IMR-90 (cell line): ENCODE data around the gene TOR4A. TPM values are rescaled to one million over a fixed set of nuclear protein-coding genes. Genes with fewer than 3 reads are reported as not detected.

Source experiments
- ATAC-seq: fragments of 200-7000 bp; cut with Tn5 transposase; 2 replicates; pipeline ENCODE4 v1.9.1; 2020; ENCODE audit warnings: low read depth, mild to moderate bottlenecking, moderate library complexity
- BruUV-seq: library from RNA; stranded (reverse); fragments of 400-500 nt; replicated peaks from 2 replicates; lab custom pipeline; 2021; lab: Mats Ljungman, UMichigan
- CTCF ChIA-PET: fragments of 300-600 bp; formaldehyde crosslinking; extraction: SDS; loops from one replicate; lab custom pipeline; 2021; ENCODE audit warnings: antibody characterized with exemption; lab: Yijun Ruan, JAX
- POLR2A ChIA-PET: fragments of 300-600 bp; sonication (Branson Sonifier 250); formaldehyde crosslinking; loops from one replicate; lab custom pipeline; 2022; ENCODE audit warnings: antibody characterized with exemption; ENCODE audit not compliant: unreplicated experiment; lab: Charles Lee
- DNase-seq: peaks from one replicate; pipeline ENCODE4 v3.0.0; 2013
- H2AFZ ChIP-seq: replicated peaks from 2 replicates; pipeline ENCODE3; 2013; ENCODE audit warnings: low read length, mild to moderate bottlenecking; ENCODE audit not compliant: poor library complexity
- H2AK5ac ChIP-seq: 2 replicates; pipeline ENCODE4 v1.6.1; 2013; ENCODE audit warnings: low read depth, low read length, inconsistent platforms
- H2AK9ac ChIP-seq: replicated peaks from 2 replicates; pipeline ENCODE3; 2013; ENCODE audit warnings: mild to moderate bottlenecking, low read depth, low read length, moderate library complexity; ENCODE audit not compliant: poor library complexity
- H2BK120ac ChIP-seq: 2 replicates; pipeline ENCODE4 v1.6.1; 2013; ENCODE audit warnings: low read depth, low read length, inconsistent platforms
- H2BK15ac ChIP-seq: 3 replicates; pipeline ENCODE4 v1.6.1; 2013; ENCODE audit warnings: low read depth, low read length, inconsistent platforms
- H2BK20ac ChIP-seq: 2 replicates; pipeline ENCODE4 v1.6.1; 2013; ENCODE audit warnings: low read depth, mild to moderate bottlenecking, inconsistent platforms, low read length, moderate library complexity
- H2BK5ac ChIP-seq: 2 replicates; pipeline ENCODE4 v1.6.1; 2013; ENCODE audit warnings: mild to moderate bottlenecking, low read depth, low read length, inconsistent platforms; ENCODE audit not compliant: poor library complexity, severe bottlenecking
- H3K14ac ChIP-seq: replicated peaks from 2 replicates; pipeline ENCODE4 v1.6.1; 2013; ENCODE audit warnings: low read depth, low read length, inconsistent platforms
- H3K18ac ChIP-seq: 2 replicates; pipeline ENCODE4 v1.6.1; 2013; ENCODE audit warnings: low read depth, low read length, control low read depth
- H3K23ac ChIP-seq: 2 replicates; pipeline ENCODE4 v1.6.1; 2013; ENCODE audit warnings: low read depth, low read length, inconsistent platforms
- H3K27ac ChIP-seq: 2 replicates; pipeline ENCODE4 v1.5.1; 2013; ENCODE audit warnings: mild to moderate bottlenecking, control low read depth, low read length; ENCODE audit not compliant: insufficient read depth
- H3K27me3 ChIP-seq: 2 replicates; pipeline ENCODE4 v1.6.1; 2013; ENCODE audit warnings: low read length; ENCODE audit not compliant: control insufficient read depth, insufficient read depth
- H3K36me3 ChIP-seq: 2 replicates; pipeline ENCODE4 v1.6.1; 2013; ENCODE audit warnings: low read length, mixed read lengths; ENCODE audit not compliant: control insufficient read depth, insufficient read depth
- H3K4ac ChIP-seq: 2 replicates; pipeline ENCODE4 v1.6.1; 2013; ENCODE audit warnings: low read depth, low read length, inconsistent platforms
- H3K4me1 ChIP-seq: 2 replicates; pipeline ENCODE4 v1.6.1; 2013; ENCODE audit warnings: low read length, mixed read lengths; ENCODE audit not compliant: control insufficient read depth, insufficient read depth
- H3K4me2 ChIP-seq: 2 replicates; pipeline ENCODE4 v1.6.1; 2013; ENCODE audit warnings: low read depth, mild to moderate bottlenecking, control low read depth, low read length, moderate library complexity
- H3K4me3 ChIP-seq: 2 replicates; pipeline ENCODE4 v1.5.1; 2013; ENCODE audit warnings: low read depth, mild to moderate bottlenecking, control low read depth, low read length, moderate library complexity; ENCODE audit not compliant: insufficient read depth
- H3K56ac ChIP-seq: 2 replicates; pipeline ENCODE4 v1.6.1; 2013; ENCODE audit warnings: low read length, inconsistent platforms; ENCODE audit not compliant: insufficient read depth; ENCODE audit errors: extremely low read depth
- H3K79me1 ChIP-seq, 2 experiments: 2 replicates each; pipeline ENCODE4 v1.6.1; 2013; ENCODE audit warnings: low read length in 2 of 2, inconsistent platforms in 1 of 2, low read depth in 1 of 2
- H3K9ac ChIP-seq: 2 replicates; pipeline ENCODE4 v1.6.1; 2013; ENCODE audit warnings: low read depth, low read length, control low read depth
- H3K9me1 ChIP-seq: 2 replicates; pipeline ENCODE4 v1.6.1; 2013; ENCODE audit warnings: low read length, inconsistent platforms; ENCODE audit not compliant: insufficient read depth
- H3K9me3 ChIP-seq: 2 replicates; pipeline ENCODE4 v1.6.1; 2013; ENCODE audit warnings: low read length; ENCODE audit not compliant: control insufficient read depth, insufficient read depth
- H4K20me1 ChIP-seq: 2 replicates; pipeline ENCODE4 v1.6.1; 2013; ENCODE audit warnings: low read length, inconsistent platforms; ENCODE audit not compliant: insufficient read depth
- H4K5ac ChIP-seq: 2 replicates; pipeline ENCODE4 v1.6.1; 2013; ENCODE audit warnings: mild to moderate bottlenecking, low read depth, low read length, control low read depth
- H4K8ac ChIP-seq, 2 experiments: 2 replicates each; pipeline ENCODE4 v1.6.1; 2013; ENCODE audit warnings: low read depth in 2 of 2, low read length in 2 of 2, control low read depth in 1 of 2, inconsistent platforms in 1 of 2
- H4K91ac ChIP-seq: 2 replicates; pipeline ENCODE4 v1.6.1; 2013; ENCODE audit warnings: low read depth, low read length, inconsistent platforms; ENCODE audit not compliant: insufficient read depth
- BHLHE40 ChIP-seq: fragments of 150-350 bp; IDR thresholded peaks from 2 replicates; pipeline ENCODE4 v1.6.1; 2016; ENCODE audit warnings: mild to moderate bottlenecking, low read depth, low read length
- CTCF ChIP-seq: conservative IDR thresholded peaks from 2 replicates; pipeline ENCODE4 v1.5.1; 2012; ENCODE audit warnings: mild to moderate bottlenecking, low read depth, low read length, improper control_type of control experiment
- MAZ ChIP-seq: IDR thresholded peaks from 2 replicates; pipeline ENCODE4 v1.6.1; 2012; ENCODE audit warnings: low read depth, mild to moderate bottlenecking, low read length, improper control_type of control experiment, moderate library complexity, borderline replicate concordance
- RAD21 ChIP-seq: IDR thresholded peaks from 2 replicates; pipeline ENCODE4 v1.6.1; 2012; ENCODE audit warnings: low read length, improper control_type of control experiment
- SMC3 ChIP-seq: fragments of 150-350 bp; IDR thresholded peaks from 2 replicates; pipeline ENCODE4 v1.6.1; 2016; ENCODE audit warnings: low read depth, mild to moderate bottlenecking, antibody characterized with exemption, low read length, moderate library complexity
- WGBS, 2 experiments: methylation state at CpG; one replicate each; pipeline versions ENCODE4 v1.1.5 to v1.1.7; 2013; ENCODE audit warnings: missing lambda C conversion rate in 2 of 2; ENCODE audit not compliant: insufficient read length in 1 of 2; ENCODE audit errors: extremely low coverage in 2 of 2; 5-methylcytosine and 5-hydroxymethylcytosine counted together
- dilution Hi-C: fragments of 300-500 bp; cut with HindIII; formaldehyde crosslinking; loops from one replicate; pipeline ENCODE4 v1.14.3; 2018; ENCODE audit warnings: low sequenced_read_pairs; ENCODE audit not compliant: unreplicated experiment
- in situ Hi-C: fragments of 300-500 bp; cut with MboI; formaldehyde crosslinking; loops from 3 replicates; pipeline ENCODE4 v1.14.3; 2019; ENCODE audit warnings: low sequenced_read_pairs, inconsistent platforms, mixed read lengths
- intact Hi-C: fragments of 100-400 bp; cut with micrococcal nuclease; formaldehyde crosslinking; loops from 2 replicates; pipeline ENCODE4 v1.10.0; 2022
- polyA plus RNA-seq, 3 experiments: library from polyadenylated mRNA; depleted of rRNA; stranded (reverse); fragments of >200 nt; gene quantifications; 2 replicates each; pipeline ENCODE4 v1.2.3, GENCODE V29; 2012; ENCODE audit warnings: low replicate concordance in 1 of 3
- total RNA-seq: library from RNA; depleted of rRNA; stranded (reverse); fragments of >200 nt; gene quantifications from 2 replicates; pipeline ENCODE4 v1.2.3, GENCODE V29; 2012
- TF ChIP-seq, protein P1 (sequence below): fragments of 150-350 bp; IDR thresholded peaks from 2 replicates; pipeline ENCODE4 v1.6.1; 2016; ENCODE audit warnings: low read depth, mild to moderate bottlenecking, low read length, moderate library complexity, borderline replicate concordance

TOR4A gene
- total and polyA plus RNA-seq, 2 of the 4 experiments (the other 2 are of a cell fraction), result 9.7 to 22.9 TPM

GRCh38 chr9:137302449-137303150 is 25.1 kb downstream of the TOR4A start:
- Histone ChIP-seq H3K4me3 (peak overlapping the region; percentile 56), H3K23ac (no peak overlapping the region), H3K27ac (no peak overlapping the region), H3K4ac (no peak overlapping the region), H3K9ac (no peak overlapping the region), H2AFZ (peak overlapping the region; percentile 92), H4K5ac (no peak overlapping the region), H3K14ac (no peak overlapping the region), H2BK20ac (no peak overlapping the region), H3K4me1 (peaks cover 3% of the 10 kb centered on the region), H3K4me2 (0 out of 2 replicates have a peak overlapping the region, but pooled peaks have one; percentile 26), H4K20me1 (peaks cover 4% of the 10 kb centered on the region; the same call in 1 of the 2 replicates), H4K91ac (no peak overlapping the region), H4K8ac (0 out of 4 replicates have a peak overlapping the region, but pooled peaks of 1 of the 2 experiments have one; percentile 25), H3K9me1 (no peaks in the 10 kb centered on the region), H3K27me3 (peaks cover 24% of the 10 kb centered on the region), H3K79me1 (no peaks in the 10 kb centered on the region), H3K9me3 (no peaks in the 10 kb centered on the region), H2AK9ac (peak overlapping the region; percentile 57), H3K56ac (no peak overlapping the region), H2BK120ac (no peak overlapping the region), H2BK5ac (no peak overlapping the region), H3K18ac (no peak overlapping the region), H3K36me3 (no peaks in the 10 kb centered on the region), H2BK15ac (no peak overlapping the region), H2AK5ac (no peak overlapping the region)
- dilution Hi-C loops (no loop called here), in situ Hi-C loops (no loop called here), intact Hi-C loops (no loop called here)
- ATAC-seq, result peak; percentile 68
- POLR2A ChIA-PET, result no interaction called here
- CTCF ChIA-PET, result interaction anchor here (1.0 to 1.5 kb wide), 3 partner anchors 10 to 232 kb away, joined by 3 to 4 read pairs (median 3); no protein-coding TSS in a partner anchor
- 12% methylated on average over 55 of the region's 78 CpGs; no CpG with 5 or more reads in 1 of the 2 experiments for WGBS, 2 experiments
- no TSS peak for BruUV-seq
- TF ChIP-seq SMC3 (0 out of 2 replicates have a peak, but pooled peaks have one; percentile 18), CTCF (peak; percentile 53), BHLHE40 (no peak), RAD21 (peak; percentile 28; the same call in 1 of the 2 replicates), MAZ (no peak)
- TF ChIP-seq, protein P1, sequence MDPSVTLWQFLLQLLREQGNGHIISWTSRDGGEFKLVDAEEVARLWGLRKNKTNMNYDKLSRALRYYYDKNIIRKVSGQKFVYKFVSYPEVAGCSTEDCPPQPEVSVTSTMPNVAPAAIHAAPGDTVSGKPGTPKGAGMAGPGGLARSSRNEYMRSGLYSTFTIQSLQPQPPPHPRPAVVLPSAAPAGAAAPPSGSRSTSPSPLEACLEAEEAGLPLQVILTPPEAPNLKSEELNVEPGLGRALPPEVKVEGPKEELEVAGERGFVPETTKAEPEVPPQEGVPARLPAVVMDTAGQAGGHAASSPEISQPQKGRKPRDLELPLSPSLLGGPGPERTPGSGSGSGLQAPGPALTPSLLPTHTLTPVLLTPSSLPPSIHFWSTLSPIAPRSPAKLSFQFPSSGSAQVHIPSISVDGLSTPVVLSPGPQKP, result no peak
- no peak for DNase-seq
